ACC112 (cell line): ENCODE data around the gene C3orf38.

ENCODE experiments used
- H2AFZ ChIP-seq: fragments of 200-600 bp; sonication (generic); one replicate; pipeline ENCODE4 v1.6.0; 2017; ENCODE audit warnings: antibody characterized with exemption, low read length; ENCODE audit not compliant: unreplicated experiment
- H3K27ac ChIP-seq: fragments of 200-600 bp; sonication (generic); 2 replicates; pipeline ENCODE4 v1.5.1; 2014; ENCODE audit warnings: low read depth, mild to moderate bottlenecking, antibody characterized with exemption, low read length, moderate library complexity
- H3K27me3 ChIP-seq: fragments of 200-600 bp; sonication (generic); 2 replicates; pipeline ENCODE4 v1.6.1; 2014; ENCODE audit warnings: mild to moderate bottlenecking, antibody characterized with exemption, low read length, moderate library complexity, mixed read lengths; ENCODE audit not compliant: insufficient read depth
- H3K36me3 ChIP-seq: fragments of 200-600 bp; sonication (generic); 2 replicates; pipeline ENCODE4 v1.6.1; 2016; ENCODE audit warnings: mild to moderate bottlenecking, antibody characterized with exemption, low read length, moderate library complexity, mixed read lengths; ENCODE audit not compliant: insufficient read depth
- H3K4me1 ChIP-seq: fragments of 200-600 bp; sonication (generic); one replicate; pipeline ENCODE4 v1.6.1; 2016; ENCODE audit warnings: low read length, mixed read lengths; ENCODE audit not compliant: insufficient read depth, unreplicated experiment, control insufficient read depth
- H3K4me3 ChIP-seq: fragments of 200-600 bp; sonication (generic); 2 replicates; pipeline ENCODE4 v1.5.1; 2014; ENCODE audit warnings: mild to moderate bottlenecking, low read depth, low read length
- H3K79me2 ChIP-seq: fragments of 200-600 bp; sonication (generic); one replicate; pipeline ENCODE4 v1.6.0; 2016; ENCODE audit warnings: low read length; ENCODE audit not compliant: control insufficient read depth, unreplicated experiment, insufficient read depth

Gene C3orf38

DNA sequence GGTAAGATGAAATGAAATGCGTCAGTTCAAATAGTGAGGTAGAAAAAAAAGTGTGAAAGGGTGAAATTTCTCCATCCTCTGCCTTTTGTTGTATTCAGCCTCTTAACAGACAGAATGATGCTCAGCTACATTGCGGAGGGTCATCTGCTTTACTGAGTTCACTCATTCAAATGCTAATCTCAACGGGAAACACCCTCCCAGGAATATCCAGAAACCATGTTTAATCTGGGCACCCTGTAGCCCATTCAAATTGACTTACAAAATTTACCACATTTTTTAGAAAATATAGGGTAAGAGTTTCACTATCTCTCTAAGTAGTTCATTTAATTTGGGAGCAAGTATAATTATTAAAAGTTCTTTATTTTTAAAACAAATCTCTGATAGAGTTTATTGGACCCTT lies 42.9 kb downstream of the C3orf38 start:
- Histone ChIP-seq H3K27ac (no peak overlapping the region), H3K4me1 (peaks cover 9% of the 10 kb centered on the region), H3K27me3 (no peaks in the 10 kb centered on the region), H3K36me3 (no peaks in the 10 kb centered on the region), H3K79me2 (no peaks in the 10 kb centered on the region), H2AFZ (no peak overlapping the region), H3K4me3 (no peak overlapping the region)

GRCh38 chr3:88195951-88196434 lies 46.2 kb downstream of the C3orf38 start:
- H3K4me1 ChIP-seq = no peaks in the 10 kb centered on the region
- no peaks in the 10 kb centered on the region for H3K27me3 ChIP-seq
- H3K79me2 ChIP-seq = no peaks in the 10 kb centered on the region
- no peaks in the 10 kb centered on the region for H3K36me3 ChIP-seq
- no peak overlapping the region for H3K27ac ChIP-seq
- H3K4me3 ChIP-seq = no peak overlapping the region
- no peak overlapping the region for H2AFZ ChIP-seq

- Histone ChIP-seq H3K79me2 (no peaks in the 10 kb centered on the region), H3K4me3 (no peak overlapping the region), H3K36me3 (no peaks in the 10 kb centered on the region), H3K27ac (no peak overlapping the region), H2AFZ (no peak overlapping the region), H3K27me3 (no peaks in the 10 kb centered on the region), H3K4me1 (no peaks in the 10 kb centered on the region)
These were observed 48.4 kb downstream of the C3orf38 start for GRCh38 chr3:88198121-88198520.

DNA sequence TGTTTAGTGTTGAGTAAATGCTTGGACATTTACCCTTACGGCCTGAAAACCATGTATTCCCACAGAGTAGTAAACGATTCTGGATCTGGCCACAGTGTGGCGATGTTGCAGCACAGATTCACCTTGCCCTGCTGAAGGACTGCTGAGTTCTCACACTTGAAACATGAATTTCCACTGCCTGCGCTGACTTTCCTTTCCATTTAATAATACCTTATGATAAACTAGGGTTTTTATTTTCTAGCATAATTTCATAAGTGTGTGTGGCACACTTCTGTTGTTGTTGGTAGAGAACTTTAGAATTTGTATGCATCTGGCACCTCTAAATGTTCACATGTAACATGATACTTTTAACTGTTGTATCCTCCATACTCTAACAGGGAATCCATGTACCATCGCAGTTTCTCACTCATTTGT lies 53.9 kb downstream of the C3orf38 start:
- Histone ChIP-seq H3K4me3 (peak overlapping the region; percentile 46), H3K27me3 (no peaks in the 10 kb centered on the region), H3K36me3 (no peaks in the 10 kb centered on the region), H2AFZ (peak overlapping the region; percentile 5), H3K4me1 (no peaks in the 10 kb centered on the region), H3K27ac (no peak overlapping the region), H3K79me2 (no peaks in the 10 kb centered on the region)
